GM19438 (cell line): ENCODE results near the gene IL3.

ENCODE experiments used
- ATAC-seq: cut with Tn5 transposase; IDR thresholded peaks from one replicate; pipeline ENCODE4 v1.9.1; 2021; ENCODE audit warnings: low read depth; ENCODE audit not compliant: unreplicated experiment

The IL3 gene

GRCh38 chr5:132056610-132057497, 3.6 kb upstream of the IL3 start:
- no peak for ATAC-seq

- ATAC-seq, result no peak
Observed at GRCh38 chr5:132057498-132058255, 2.8 kb upstream of the IL3 start.

- ATAC-seq, result no peak
Observed at GRCh38 chr5:132058646-132059042, 1.8 kb upstream of the IL3 start.

- ATAC-seq, result no peak
Observed at GRCh38 chr5:132059043-132059695, 1.3 kb upstream of the IL3 start.

- ATAC-seq, result no peak
Observed at GRCh38 chr5:132059696-132060500, 557 bp upstream of the IL3 start.

- peak; percentile 65 for ATAC-seq
Observed at GRCh38 chr5:132063090-132063911, 2.8 kb downstream of the IL3 start.

- no peak for ATAC-seq
Observed at GRCh38 chr5:132064140-132064539, 3.7 kb downstream of the IL3 start.

- ATAC-seq, result peak; percentile 75
Observed at GRCh38 chr5:132064738-132065331, 4.4 kb downstream of the IL3 start.

GRCh38 chr5:132065351-132065937, 5.0 kb downstream of the IL3 start:
- no peak for ATAC-seq

GRCh38 chr5:132065951-132066701, 5.7 kb downstream of the IL3 start:
- no peak for ATAC-seq

GRCh38 chr5:132066871-132067270, 6.4 kb downstream of the IL3 start:
- ATAC-seq, result no peak

- ATAC-seq, result no peak
Observed at GRCh38 chr5:132067451-132067850, 7.0 kb downstream of the IL3 start.

GRCh38 chr5:132067941-132068808, 7.7 kb downstream of the IL3 start:
- no peak for ATAC-seq

GRCh38 chr5:132069561-132069960, 9.1 kb downstream of the IL3 start:
- no peak for ATAC-seq

GRCh38 chr5:132069994-132070393, 9.5 kb downstream of the IL3 start:
- ATAC-seq, result no peak

- ATAC-seq, result no peak
Observed at GRCh38 chr5:132070460-132071337, 10.2 kb downstream of the IL3 start.
